Fibroblast of lung (primary cell): Measurements from ENCODE around the gene EIF5.

Experiments used
- EZH2 ChIP-seq: IDR thresholded peaks from 2 replicates; pipeline ENCODE4 v1.5.1; 2012; ENCODE audit warnings: low read length, control low read depth, mild to moderate bottlenecking; ENCODE audit errors: missing control alignments
- TF ChIP-seq, protein P1 (sequence below), 2 donors: IDR thresholded peaks in 1 of 2; conservative IDR thresholded peaks in 1 of 2; 1 replicate in 1 of 2; 2 replicates in 1 of 2; pipeline ENCODE4 v1.5.1; 2011 to 2012; ENCODE audit warnings: low read length in 2 of 2, control low read depth in 1 of 2, inconsistent platforms in 1 of 2, low read depth in 1 of 2, mild to moderate bottlenecking in 1 of 2

- TF ChIP-seq, protein P1, sequence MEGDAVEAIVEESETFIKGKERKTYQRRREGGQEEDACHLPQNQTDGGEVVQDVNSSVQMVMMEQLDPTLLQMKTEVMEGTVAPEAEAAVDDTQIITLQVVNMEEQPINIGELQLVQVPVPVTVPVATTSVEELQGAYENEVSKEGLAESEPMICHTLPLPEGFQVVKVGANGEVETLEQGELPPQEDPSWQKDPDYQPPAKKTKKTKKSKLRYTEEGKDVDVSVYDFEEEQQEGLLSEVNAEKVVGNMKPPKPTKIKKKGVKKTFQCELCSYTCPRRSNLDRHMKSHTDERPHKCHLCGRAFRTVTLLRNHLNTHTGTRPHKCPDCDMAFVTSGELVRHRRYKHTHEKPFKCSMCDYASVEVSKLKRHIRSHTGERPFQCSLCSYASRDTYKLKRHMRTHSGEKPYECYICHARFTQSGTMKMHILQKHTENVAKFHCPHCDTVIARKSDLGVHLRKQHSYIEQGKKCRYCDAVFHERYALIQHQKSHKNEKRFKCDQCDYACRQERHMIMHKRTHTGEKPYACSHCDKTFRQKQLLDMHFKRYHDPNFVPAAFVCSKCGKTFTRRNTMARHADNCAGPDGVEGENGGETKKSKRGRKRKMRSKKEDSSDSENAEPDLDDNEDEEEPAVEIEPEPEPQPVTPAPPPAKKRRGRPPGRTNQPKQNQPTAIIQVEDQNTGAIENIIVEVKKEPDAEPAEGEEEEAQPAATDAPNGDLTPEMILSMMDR (conservative IDR thresholded peaks at IDR 0.05 in 1 of 2, IDR thresholded peaks at IDR 0.05 in 1 of 2; ENCODE audit: low read depth in 1 of 2, low read length in 2 of 2), result no peak
- no peak for TF ChIP-seq EZH2
Observed at GRCh38 chr14:103348154-103348553, 14.1 kb downstream of the EIF5 start.
